ENCODE measurements around the gene UBE2G2. TPM values are rescaled to one million over a fixed set of nuclear protein-coding genes. Genes with fewer than 3 reads are reported as not detected.

Gene UBE2G2
- total and polyA plus RNA-seq, 8 donors, result 75.0 to 157 (median 131) TPM

DNA sequence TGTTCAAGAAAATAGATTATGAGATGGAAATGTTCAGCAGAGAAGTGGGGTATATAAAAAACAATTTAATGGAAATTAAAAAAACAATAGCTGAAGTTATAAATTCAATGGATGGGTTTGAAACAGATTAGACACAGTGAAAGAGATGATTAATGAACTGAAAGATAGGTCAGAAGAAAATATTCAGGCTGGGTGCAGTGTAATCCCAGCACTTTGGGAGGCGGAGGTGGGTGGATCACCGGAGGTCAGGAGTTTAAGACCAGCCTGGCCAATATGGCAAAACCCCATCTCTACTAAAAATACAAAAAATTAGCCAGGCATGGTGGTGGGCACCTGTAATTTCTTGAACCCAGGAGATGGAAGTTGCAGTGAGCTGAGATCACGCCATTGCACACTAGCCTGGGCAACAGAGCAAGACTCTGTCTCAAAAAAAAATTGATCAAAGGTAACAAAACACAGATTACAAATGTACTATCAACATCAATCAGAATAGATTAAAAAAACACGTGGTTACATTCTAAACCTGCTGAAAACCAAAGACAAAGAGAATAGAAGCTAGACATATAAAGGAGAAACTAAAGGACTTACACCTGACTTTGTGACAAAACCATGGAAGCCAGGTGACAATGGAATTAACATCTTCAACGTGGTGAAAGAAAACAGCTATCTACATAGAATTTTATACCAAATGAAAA is 21.0 kb upstream of the UBE2G2 start:
- DNase-seq, result no peak
- no peaks in the 10 kb centered on the region for H3K36me3 ChIP-seq
- intact Hi-C loops (cut with DNase I), result no loop called here
- H3K27me3 ChIP-seq, result no peaks in the 10 kb centered on the region
- no peak for ATAC-seq
- no peak for TF ChIP-seq CTCF (IDR thresholded peaks at IDR 0.05)
- H3K27ac ChIP-seq, result no peak overlapping the region
- peaks cover 0 to 9% of the 10 kb centered on the region in 2 donors for H3K4me1 ChIP-seq
- H3K9me3 ChIP-seq, result peaks cover 0 to 35% of the 10 kb centered on the region in 2 donors
- no peak overlapping the region for H3K4me3 ChIP-seq

DNA sequence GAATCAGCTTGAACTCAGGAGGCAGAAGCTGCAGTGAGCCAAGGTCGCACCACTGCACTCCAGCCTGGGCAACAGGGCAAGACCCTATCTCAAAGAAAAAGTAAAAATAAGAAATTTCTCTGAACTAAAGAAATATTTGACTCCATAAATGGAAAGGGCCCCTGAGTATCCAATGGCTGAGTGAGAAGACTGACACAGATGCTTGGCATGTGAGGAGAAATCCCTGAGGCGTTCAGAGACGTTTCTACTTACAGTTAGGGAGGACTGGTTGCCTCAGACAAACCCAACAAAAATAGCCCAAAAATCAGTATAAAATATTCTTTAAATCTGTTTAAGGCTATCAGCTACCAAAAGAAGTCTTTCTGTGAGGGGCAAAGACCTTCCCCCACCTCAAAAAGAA is 19.2 kb upstream of the UBE2G2 start:
- H3K27me3 ChIP-seq, result no peaks in the 10 kb centered on the region
- no peak for ATAC-seq
- intact Hi-C loops (cut with DNase I), result no loop called here

DNA sequence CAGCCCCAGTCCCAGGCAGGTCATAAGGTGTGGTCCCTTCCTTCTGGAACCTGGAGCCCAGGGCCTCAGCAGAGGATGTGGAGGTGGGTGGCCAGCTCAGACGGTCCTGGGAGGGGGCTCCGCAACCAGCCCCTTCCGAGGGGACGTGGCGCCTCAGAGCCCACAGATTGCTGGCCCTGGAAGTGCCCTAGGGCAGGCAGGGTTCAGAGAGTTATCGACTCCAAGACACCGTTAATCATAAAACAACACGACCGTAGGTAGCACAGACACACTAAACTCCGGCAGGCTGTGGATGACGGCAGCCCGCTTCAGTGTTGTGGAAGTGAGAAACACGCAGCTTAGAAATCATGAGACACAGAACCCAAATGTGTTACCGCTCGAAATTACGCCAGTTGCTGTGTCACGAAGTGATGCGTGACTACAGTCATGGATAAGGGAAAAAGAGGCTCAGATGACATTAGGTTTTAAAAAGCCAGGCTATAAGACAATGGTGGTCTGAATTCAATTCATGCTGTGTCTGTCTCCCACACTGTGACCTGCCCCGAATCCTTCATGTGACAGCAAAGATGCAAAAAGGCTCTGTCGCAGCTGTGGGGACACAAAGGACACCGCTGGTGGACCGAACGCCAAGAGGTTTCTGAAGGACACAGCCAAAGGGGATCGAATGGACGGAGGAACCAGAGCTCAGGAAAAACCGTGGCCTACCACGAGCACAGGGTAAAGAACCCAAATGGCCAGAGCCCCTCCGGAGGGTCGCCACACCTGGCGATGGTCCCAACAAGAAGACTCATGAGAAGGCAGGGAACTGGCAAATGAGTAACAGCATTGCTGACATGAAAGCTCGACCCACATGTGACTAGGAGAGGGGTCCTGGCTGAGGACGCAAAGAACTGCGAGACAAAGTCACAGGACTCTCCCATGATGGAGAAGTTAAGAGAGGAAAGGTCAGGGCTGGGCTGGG is 17.9 kb upstream of the UBE2G2 start:
- no peak overlapping the region for H3K27ac ChIP-seq
- peaks cover 0 to 35% of the 10 kb centered on the region in 2 donors for H3K4me1 ChIP-seq
- no peak for TF ChIP-seq CTCF (IDR thresholded peaks at IDR 0.05)
- H3K4me3 ChIP-seq, result no peak overlapping the region
- intact Hi-C loops (cut with DNase I), result no loop called here
- no peaks in the 10 kb centered on the region for H3K27me3 ChIP-seq
- no peak for DNase-seq
- no peaks in the 10 kb centered on the region for H3K36me3 ChIP-seq
- peaks cover 0 to 30% of the 10 kb centered on the region in 2 donors for H3K9me3 ChIP-seq
- ATAC-seq, result no peak

More for the DNA sequence above, 19.2 kb upstream of the UBE2G2 start:
- Histone ChIP-seq H3K4me3 (no peak overlapping the region), H3K36me3 (no peaks in the 10 kb centered on the region), H3K4me1 (peaks cover 0 to 26% of the 10 kb centered on the region in 2 donors), H3K27ac (no peak overlapping the region), H3K9me3 (peaks cover 0 to 30% of the 10 kb centered on the region in 2 donors)
- no peak for TF ChIP-seq CTCF (IDR thresholded peaks at IDR 0.05)
- no peak for DNase-seq

DNA sequence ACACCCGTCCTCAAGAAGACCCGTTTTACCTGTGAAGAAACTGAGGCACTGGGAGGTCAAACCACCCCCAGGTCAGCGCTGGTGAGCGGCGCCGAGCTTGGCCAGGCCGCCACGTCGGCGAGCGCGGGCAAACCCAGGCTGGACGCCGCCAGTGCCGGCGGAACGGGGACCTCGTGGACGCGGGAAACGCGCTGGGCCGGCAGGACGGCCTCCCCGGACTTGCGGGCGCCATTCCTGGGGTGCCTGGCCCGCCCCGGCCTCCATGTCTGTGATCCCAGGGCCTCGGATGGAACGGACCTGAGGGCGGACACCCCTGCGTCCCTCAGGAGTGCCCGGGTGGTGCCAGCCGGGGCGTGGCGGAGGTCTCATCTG is 17.0 kb upstream of the UBE2G2 start:
- no peak for TF ChIP-seq CTCF (IDR thresholded peaks at IDR 0.05)

More for the DNA sequence above, 17.0 kb upstream of the UBE2G2 start:
- H3K27me3 ChIP-seq, result no peaks in the 10 kb centered on the region
- intact Hi-C loops (cut with DNase I), result no loop called here
- ATAC-seq (no peak), DNase-seq (peak in 1 of 4 donors; percentile 83)
- peaks cover 0 to 3% of the 10 kb centered on the region in 2 donors for H3K36me3 ChIP-seq
- H3K4me3 ChIP-seq, result peak overlapping the region; percentile 62 to 69
- peaks cover 0 to 29% of the 10 kb centered on the region in 2 donors for H3K9me3 ChIP-seq
- H3K4me1 ChIP-seq, result peaks cover 0 to 35% of the 10 kb centered on the region in 2 donors
- H3K27ac ChIP-seq, result peak overlapping the region; percentile 82 to 92
